GM13977 (cell line): Measurements from ENCODE around the gene SLC43A1.
"Not testable (repeated sequence)": the region's sequence is repeated elsewhere in the genome, so short reads cannot be mapped to it uniquely, and the experiment has no call there.

Experiments used
- DNase-seq: peaks from one replicate; pipeline ENCODE4 v3.0.0; 2012; ENCODE audit warnings: low spot score
- in situ Hi-C: fragments of 300-500 bp; cut with MboI; formaldehyde crosslinking; loops from one replicate; pipeline ENCODE4 v1.12.0; 2022; ENCODE audit warnings: low sequenced_read_pairs, low pct_unique_long_range_greater_than_20kb, mixed read lengths, inconsistent platforms; ENCODE audit not compliant: unreplicated experiment
- TF ChIP-seq, protein P1 (sequence below): IDR thresholded peaks from 2 replicates; pipeline ENCODE4 v1.5.1; 2012; ENCODE audit warnings: mild to moderate bottlenecking, control low read depth; ENCODE audit not compliant: insufficient read depth; ENCODE audit errors: extremely low read depth, missing control alignments

The SLC43A1 gene

DNA sequence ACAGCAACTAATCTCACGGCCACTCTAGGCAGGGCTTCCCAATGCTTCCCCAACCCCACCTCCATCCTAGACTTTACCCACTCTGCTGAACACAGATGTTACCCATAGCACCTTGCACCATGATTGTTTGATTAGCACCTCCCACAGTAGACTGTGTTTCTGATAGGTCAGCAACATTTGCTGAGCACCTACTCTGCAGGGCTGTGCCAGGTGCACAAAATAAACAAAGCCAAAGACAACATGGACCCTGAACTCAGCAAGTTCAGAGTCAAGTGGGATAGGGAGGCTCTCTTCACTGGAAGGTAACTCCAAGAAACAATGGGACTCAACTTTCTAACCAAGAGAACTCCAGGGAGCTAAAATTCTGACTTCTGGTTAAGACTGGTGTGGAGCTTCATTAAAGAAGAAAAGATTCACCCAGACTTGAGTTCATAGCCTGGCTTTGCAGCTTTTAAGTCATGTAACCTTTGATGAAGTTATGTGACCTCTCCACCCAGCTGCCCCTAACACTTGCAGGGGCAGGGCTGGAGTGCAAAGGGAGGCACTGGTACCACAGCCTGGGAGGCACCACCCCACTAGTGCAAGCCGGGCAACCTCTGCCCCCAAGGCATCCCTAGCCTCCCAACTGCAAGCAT is 61.8 kb downstream of the SLC43A1 start:
- no peak for DNase-seq
- TF ChIP-seq, protein P1, sequence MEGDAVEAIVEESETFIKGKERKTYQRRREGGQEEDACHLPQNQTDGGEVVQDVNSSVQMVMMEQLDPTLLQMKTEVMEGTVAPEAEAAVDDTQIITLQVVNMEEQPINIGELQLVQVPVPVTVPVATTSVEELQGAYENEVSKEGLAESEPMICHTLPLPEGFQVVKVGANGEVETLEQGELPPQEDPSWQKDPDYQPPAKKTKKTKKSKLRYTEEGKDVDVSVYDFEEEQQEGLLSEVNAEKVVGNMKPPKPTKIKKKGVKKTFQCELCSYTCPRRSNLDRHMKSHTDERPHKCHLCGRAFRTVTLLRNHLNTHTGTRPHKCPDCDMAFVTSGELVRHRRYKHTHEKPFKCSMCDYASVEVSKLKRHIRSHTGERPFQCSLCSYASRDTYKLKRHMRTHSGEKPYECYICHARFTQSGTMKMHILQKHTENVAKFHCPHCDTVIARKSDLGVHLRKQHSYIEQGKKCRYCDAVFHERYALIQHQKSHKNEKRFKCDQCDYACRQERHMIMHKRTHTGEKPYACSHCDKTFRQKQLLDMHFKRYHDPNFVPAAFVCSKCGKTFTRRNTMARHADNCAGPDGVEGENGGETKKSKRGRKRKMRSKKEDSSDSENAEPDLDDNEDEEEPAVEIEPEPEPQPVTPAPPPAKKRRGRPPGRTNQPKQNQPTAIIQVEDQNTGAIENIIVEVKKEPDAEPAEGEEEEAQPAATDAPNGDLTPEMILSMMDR = no peak
- in situ Hi-C loops = no loop called here

DNA sequence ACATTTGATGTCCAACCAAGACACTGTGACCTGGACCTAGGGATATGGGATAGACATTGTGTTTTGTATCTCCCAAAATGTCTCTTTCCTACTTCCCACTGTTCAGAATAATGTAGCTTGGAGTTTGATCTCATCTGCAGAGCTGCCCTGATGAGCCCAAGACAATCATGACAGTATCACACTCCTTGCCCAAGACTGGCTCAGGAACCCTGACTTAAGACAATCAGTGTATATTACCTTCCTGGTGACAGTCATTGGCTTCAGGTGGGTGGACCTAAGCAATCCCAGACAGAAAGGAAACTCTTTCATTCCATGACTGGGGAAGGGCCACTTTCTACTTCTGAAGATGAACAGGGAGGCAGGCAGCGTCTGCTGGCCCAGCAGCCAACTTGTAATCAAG is 69.4 kb downstream of the SLC43A1 start:
- TF ChIP-seq, protein P1 = no peak
- in situ Hi-C loops = no loop called here
- no peak for DNase-seq

DNA sequence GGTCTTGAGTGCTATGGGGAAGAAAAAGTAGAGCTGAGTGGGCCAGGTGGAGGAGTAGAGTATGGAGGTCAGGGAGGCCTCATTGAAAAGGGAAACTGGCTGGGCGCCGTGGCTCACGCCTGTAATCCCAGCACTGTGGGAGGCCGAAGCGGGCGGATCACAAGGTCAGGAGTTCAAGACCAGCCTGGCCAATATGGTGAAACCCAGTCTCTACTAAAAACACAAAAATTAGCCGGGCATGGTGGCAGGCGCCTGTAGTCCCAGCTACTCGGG is 70.4 kb downstream of the SLC43A1 start:
- in situ Hi-C loops, DNase-seq: not testable (repeated sequence)

DNA sequence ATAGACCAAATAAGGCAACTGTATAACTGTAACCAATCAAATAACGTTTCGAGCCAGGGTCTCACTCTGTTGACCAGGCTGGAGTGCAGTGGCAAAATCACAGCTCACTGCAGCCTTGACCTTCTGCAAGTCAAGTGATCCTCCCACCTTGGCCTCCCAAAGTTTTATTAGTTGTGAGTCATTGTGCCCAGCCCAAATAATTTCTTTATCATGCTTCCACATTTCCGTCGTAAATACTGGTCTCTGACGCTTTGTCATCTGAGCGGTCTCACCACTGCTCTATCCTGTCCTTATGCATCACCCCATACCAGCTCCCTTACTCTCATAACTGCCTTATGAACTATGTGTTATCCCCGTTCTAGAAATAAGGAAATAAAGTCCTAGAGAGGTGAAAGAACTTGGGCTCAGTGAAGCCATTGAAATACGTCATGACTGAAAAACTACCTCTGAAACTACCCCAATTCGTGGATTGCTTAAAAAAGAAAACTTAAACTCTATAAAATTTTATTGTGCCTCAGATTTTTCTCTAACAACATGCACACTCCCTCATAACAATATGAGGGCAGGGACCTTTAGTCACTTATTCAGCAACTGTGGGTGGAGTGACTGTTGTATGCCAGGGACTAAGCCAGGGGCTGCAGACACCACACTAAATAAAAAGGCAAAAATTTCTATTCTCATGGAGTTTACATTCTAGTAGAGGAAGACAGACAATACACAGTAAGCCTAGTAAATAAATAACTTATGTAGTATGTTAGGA is 71.0 kb downstream of the SLC43A1 start:
- TF ChIP-seq, protein P1 = no peak
- DNase-seq = no peak
- in situ Hi-C loops = no loop called here

DNA sequence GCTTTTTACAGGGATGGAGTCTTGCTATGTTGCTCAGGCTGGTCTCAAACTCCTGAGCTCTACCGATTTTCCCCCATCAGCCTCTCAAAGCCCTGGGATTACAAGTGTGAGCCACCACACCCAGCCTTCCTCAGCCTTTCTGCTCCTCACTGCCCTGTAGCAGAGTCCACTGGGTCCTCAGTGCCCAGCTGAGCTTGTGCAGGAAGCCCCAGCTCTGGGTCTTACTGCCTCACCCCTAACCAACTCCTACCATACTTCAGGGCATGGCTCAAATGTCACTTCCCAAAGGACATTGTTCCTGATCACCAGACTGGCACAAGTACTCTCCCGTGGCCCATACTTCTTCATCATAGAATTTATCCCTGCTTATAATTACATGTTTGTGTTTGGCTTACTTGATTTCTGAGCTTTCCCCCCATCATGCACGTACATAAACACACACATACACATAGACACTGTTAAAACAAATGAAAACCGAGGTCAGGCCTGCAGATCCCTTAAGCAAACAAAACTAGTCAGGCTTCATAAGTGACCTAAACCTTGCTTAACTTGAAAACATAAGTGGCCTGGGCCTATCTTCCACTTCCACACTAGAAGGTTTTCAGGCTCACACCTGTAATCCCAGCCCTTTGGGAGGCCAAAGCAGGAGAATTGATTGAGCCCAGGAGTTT is 74.6 kb downstream of the SLC43A1 start:
- in situ Hi-C loops = no loop called here
- TF ChIP-seq, protein P1 = no peak
- no peak for DNase-seq

DNA sequence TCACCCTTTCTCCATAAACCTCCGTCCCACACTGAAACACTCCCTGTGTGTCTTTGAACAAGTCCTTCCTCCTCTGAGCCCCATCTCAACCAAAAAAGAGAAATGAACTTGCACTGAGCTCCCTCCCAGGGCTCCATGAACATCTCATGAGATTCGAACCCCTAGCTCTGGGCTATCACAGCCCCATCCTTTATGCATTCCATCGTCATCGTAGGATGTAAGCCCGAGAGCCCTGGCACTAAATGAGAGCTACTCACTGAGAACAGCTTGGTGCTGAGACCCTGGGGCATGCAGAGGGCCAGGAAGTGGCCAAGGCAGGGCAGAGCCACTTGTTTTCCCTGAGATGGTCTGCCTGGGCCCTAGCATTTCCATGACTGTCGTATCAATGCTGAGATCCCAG is 75.7 kb downstream of the SLC43A1 start:
- in situ Hi-C loops = no loop called here
- TF ChIP-seq, protein P1 = no peak
- no peak for DNase-seq

DNA sequence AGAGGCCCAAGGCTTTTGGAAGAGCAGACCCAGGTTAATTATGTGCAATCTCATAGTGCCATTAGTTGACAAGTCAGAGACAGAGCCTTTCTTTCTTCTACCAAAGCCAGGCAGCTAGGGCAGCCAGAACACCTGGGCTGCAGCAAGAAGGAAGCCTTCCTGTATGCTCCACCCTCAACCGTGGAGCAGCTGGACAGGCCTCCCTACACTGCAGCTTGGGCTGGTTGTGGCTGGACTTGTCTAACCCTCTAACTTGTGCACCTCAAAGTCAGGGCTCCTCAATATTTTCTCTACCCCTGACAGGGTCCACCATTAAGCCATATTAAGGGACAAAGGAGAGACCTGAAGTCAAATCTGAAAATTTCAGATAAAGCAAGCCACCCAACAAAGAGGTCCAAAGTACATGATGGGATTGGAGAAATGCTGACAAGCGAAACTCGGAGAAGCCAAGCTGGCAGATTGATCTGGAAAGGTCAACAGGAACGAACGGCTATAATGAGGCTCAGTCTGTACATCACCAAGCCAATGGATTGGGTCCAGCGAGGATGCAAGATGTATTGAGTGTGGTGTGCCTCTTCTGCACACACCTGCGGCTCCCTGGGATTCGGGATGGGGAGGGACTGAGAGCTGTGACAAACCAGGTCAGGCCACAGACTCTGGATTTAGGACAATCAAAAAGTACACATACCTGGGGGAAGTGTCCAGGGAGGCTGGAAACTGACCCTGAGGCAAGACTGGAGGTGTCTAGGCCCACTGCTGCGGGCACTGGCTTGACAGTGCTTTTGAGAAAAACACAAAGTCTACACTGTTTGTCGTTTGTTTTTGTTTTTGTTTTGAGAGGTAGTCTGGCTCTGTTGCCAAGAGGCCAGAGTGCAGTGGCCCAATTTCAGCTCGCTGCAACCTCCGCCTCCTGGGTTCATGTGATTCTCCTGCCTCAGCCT is 76.9 kb downstream of the SLC43A1 start:
- TF ChIP-seq, protein P1 = no peak
- no peak for DNase-seq
- in situ Hi-C loops = no loop called here
